Hepatocyte (in vitro differentiated cells): Measurements from ENCODE around the gene PCDHA10. TPM values are rescaled to one million over a fixed set of nuclear protein-coding genes. Genes with fewer than 3 reads are reported as not detected.
"Not testable (repeated sequence)": the region's sequence is repeated elsewhere in the genome, so short reads cannot be mapped to it uniquely, and the experiment has no call there.

Source experiments
- DNase-seq: peaks from one replicate; pipeline ENCODE4 v3.0.0-alpha.2; 2016; ENCODE audit warnings: low spot score
- H2AFZ ChIP-seq: fragments of 200-600 bp; sonication (generic); 2 replicates; pipeline ENCODE4 v1.6.0; 2016; ENCODE audit warnings: antibody characterized with exemption, mild to moderate bottlenecking
- H3K27ac ChIP-seq: fragments of 200-600 bp; sonication (generic); 2 replicates; pipeline ENCODE4 v1.5.1; 2016; ENCODE audit warnings: mild to moderate bottlenecking
- H3K27me3 ChIP-seq: fragments of 200-600 bp; sonication (generic); 2 replicates; pipeline ENCODE4 v1.6.1; 2016
- H3K36me3 ChIP-seq: fragments of 200-600 bp; sonication (generic); replicated peaks from 2 replicates; pipeline ENCODE4 v1.5.1; 2016; ENCODE audit warnings: low read depth; ENCODE audit not compliant: insufficient read depth
- H3K4me1 ChIP-seq: fragments of 200-600 bp; sonication (generic); 2 replicates; pipeline ENCODE4 v1.5.1; 2016; ENCODE audit warnings: mild to moderate bottlenecking, moderate library complexity; ENCODE audit not compliant: insufficient read depth
- H3K4me2 ChIP-seq: fragments of 200-600 bp; sonication (generic); 2 replicates; pipeline ENCODE4 v1.6.0; 2016
- H3K4me3 ChIP-seq: fragments of 200-600 bp; sonication (generic); 2 replicates; pipeline ENCODE4 v1.5.1; 2016; ENCODE audit warnings: mild to moderate bottlenecking
- H3K79me2 ChIP-seq: fragments of 200-600 bp; sonication (generic); 2 replicates; pipeline ENCODE4 v1.6.0; 2017; ENCODE audit warnings: mild to moderate bottlenecking
- H3K9me2 ChIP-seq: fragments of 200-600 bp; sonication (generic); replicated peaks from 2 replicates; pipeline ENCODE4 v1.6.0; 2017; ENCODE audit warnings: mild to moderate bottlenecking; ENCODE audit not compliant: insufficient read depth
- H3K9me3 ChIP-seq: fragments of 200-600 bp; sonication (generic); 2 replicates; pipeline ENCODE4 v1.5.1; 2016; ENCODE audit warnings: low read depth, mild to moderate bottlenecking
- H4K20me1 ChIP-seq: fragments of 200-600 bp; sonication (generic); 2 replicates; pipeline ENCODE4 v1.6.0; 2016; ENCODE audit warnings: mild to moderate bottlenecking; ENCODE audit not compliant: insufficient read depth, poor library complexity, severe bottlenecking
- CTCF ChIP-seq: fragments of 200-600 bp; sonication (generic); IDR thresholded peaks from 2 replicates; pipeline ENCODE4 v1.5.1; 2016; ENCODE audit warnings: antibody characterized with exemption, mild to moderate bottlenecking; ENCODE audit not compliant: poor library complexity
- EZH2 ChIP-seq: fragments of 200-600 bp; sonication (generic); IDR thresholded peaks from 2 replicates; pipeline ENCODE4 v1.6.1; 2016; ENCODE audit warnings: antibody characterized with exemption, mild to moderate bottlenecking, borderline replicate concordance
- EZH2phosphoT487 ChIP-seq: fragments of 200-600 bp; sonication (generic); IDR thresholded peaks from one replicate; pipeline ENCODE4 v1.6.1; 2018; ENCODE audit warnings: antibody characterized with exemption, mild to moderate bottlenecking, low read depth, moderate library complexity; ENCODE audit not compliant: unreplicated experiment, severe bottlenecking
- WGBS: methylation state at CpG from one replicate; pipeline ENCODE4 v1.1.6; 2016; ENCODE audit warnings: low lambda C conversion rate; ENCODE audit errors: missing lambda C conversion rate; 5-methylcytosine and 5-hydroxymethylcytosine counted together
- polyA plus RNA-seq: library from polyadenylated mRNA; unstranded; fragments of >200 nt; fragmentation: Nextera tagmentation; extraction: Ambion mirVana; gene quantifications from 2 replicates; pipeline ENCODE4 v1.2.1, GENCODE V29; 2016
- total RNA-seq: library from RNA; depleted of rRNA; stranded (reverse); fragments of >200 nt; gene quantifications from 2 replicates; pipeline ENCODE4 v1.2.3, GENCODE V29; 2014

Gene PCDHA10
- total and polyA plus RNA-seq, 2 experiments from 2014 or later, result 7.7 to 9.7 TPM

- Histone ChIP-seq H3K9me3 (peaks cover 26% of the 10 kb centered on the region), H3K4me1 (no peaks in the 10 kb centered on the region), H3K36me3 (peaks cover 5% of the 10 kb centered on the region), H3K27ac (no peak within 1 kb of the TSS), H4K20me1 (no peaks in the 10 kb centered on the region), H3K27me3 (no peaks in the 10 kb centered on the region), H2AFZ (no peak within 1 kb of the TSS), H3K4me3 (no peak within 1 kb of the TSS), H3K9me2 (no peaks in the 10 kb centered on the region), H3K79me2 (no peaks in the 10 kb centered on the region), H3K4me2 (no peak within 1 kb of the TSS)
- no peak for DNase-seq
- no peak for TF ChIP-seq EZH2
- 89% methylated on average over 8 of the region's 8 CpGs for WGBS
Observed at GRCh38 chr5:140833993-140834392, 21.7 kb upstream of the PCDHA10 start, which contains the start of gene PCDHA7. TSS of gene PCDHA7 (plus strand) at chr5:140834269. CDS start at chr5:140834384, 115 bp downstream.

GRCh38 chr5:140834439-140835008, 21.2 kb upstream of the PCDHA10 start:
- WGBS, result 92% methylated on average over 28 of the region's 38 CpGs

DNA sequence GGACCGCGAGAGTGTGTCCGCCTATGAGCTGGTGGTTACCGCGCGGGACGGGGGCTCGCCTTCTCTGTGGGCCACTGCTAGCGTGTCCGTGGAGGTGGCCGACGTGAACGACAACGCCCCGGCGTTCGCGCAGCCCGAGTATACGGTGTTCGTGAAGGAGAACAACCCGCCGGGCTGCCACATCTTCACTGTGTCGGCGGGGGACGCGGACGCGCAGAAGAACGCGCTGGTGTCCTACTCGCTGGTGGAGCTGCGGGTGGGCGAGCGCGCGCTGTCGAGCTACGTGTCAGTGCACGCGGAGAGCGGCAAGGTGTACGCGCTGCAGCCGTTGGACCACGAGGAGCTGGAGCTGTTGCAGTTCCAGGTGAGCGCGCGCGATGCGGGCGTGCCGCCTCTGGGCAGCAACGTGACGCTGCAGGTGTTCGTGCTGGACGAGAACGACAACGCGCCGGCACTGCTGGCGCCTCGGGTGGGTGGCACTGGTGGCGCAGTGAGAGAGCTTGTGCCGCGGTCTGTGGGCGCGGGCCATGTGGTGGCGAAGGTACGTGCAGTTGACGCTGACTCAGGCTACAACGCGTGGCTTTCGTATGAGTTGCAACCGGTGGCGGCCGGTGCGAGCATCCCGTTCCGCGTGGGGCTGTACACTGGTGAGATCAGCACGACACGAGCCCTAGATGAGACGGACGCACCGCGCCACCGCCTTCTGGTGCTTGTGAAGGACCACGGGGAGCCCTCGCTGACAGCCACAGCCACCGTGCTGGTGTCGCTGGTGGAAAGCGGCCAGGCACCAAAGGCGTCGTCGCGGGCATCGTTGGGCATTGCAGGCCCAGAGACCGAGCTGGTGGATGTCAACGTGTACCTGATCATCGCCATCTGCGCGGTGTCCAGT, 19.8 kb upstream of the PCDHA10 start:
- WGBS, result over 99% methylated on average over 97 of the region's 103 CpGs
- Histone ChIP-seq H3K79me2 (no peaks in the 10 kb centered on the region), H3K27me3 (no peaks in the 10 kb centered on the region), H4K20me1 (no peaks in the 10 kb centered on the region), H3K9me2 (no peaks in the 10 kb centered on the region), H3K27ac (no peak overlapping the region), H3K4me2 (no peak overlapping the region), H2AFZ (no peak overlapping the region), H3K36me3 (peaks cover 5% of the 10 kb centered on the region), H3K4me1 (no peaks in the 10 kb centered on the region), H3K9me3 (peaks cover 42% of the 10 kb centered on the region), H3K4me3 (no peak overlapping the region)
- DNase-seq, result no peak
- no peak for TF ChIP-seq EZH2
- no peak for TF ChIP-seq EZH2phosphoT487
- no peak for TF ChIP-seq CTCF

More at GRCh38 chr5:140834439-140835008, 21.2 kb upstream of the PCDHA10 start:
- H4K20me1 ChIP-seq, H2AFZ ChIP-seq, H3K36me3 ChIP-seq, H3K4me1 ChIP-seq, DNase-seq, H3K79me2 ChIP-seq, H3K27me3 ChIP-seq, H3K4me3 ChIP-seq, H3K27ac ChIP-seq, H3K9me2 ChIP-seq, H3K4me2 ChIP-seq: not testable (repeated sequence)
- peaks cover 29% of the 10 kb centered on the region for H3K9me3 ChIP-seq

GRCh38 chr5:140840978-140841962, 14.4 kb upstream of the PCDHA10 start, which contains the start of gene PCDHA8:
TSS of gene PCDHA8 (plus strand) at chr5:140841187. CDS start at chr5:140841322, 135 bp downstream.
- no peak within 1 kb of the TSS for H3K4me2 ChIP-seq
- no peak within 1 kb of the TSS for H3K27ac ChIP-seq
- H3K79me2 ChIP-seq, result no peaks in the 10 kb centered on the region
- H2AFZ ChIP-seq, result no peak within 1 kb of the TSS
- peaks cover 32% of the 10 kb centered on the region for H3K9me3 ChIP-seq
- no peaks in the 10 kb centered on the region for H3K9me2 ChIP-seq
- no peak for DNase-seq
- no peaks in the 10 kb centered on the region for H3K36me3 ChIP-seq
- no peaks in the 10 kb centered on the region for H3K4me1 ChIP-seq
- no peak within 1 kb of the TSS for H3K4me3 ChIP-seq
- TF ChIP-seq EZH2 (no peak), EZH2phosphoT487 (no peak), CTCF (no peak)
- H3K27me3 ChIP-seq, result no peaks in the 10 kb centered on the region
- no peaks in the 10 kb centered on the region for H4K20me1 ChIP-seq
- 84% methylated on average over 47 of the region's 47 CpGs for WGBS
